22Rv1 (cell line): ENCODE data around the gene ARL10.

Experiments used
- H3K27ac ChIP-seq: fragments of 450-650 bp; 2 replicates; pipeline ENCODE4 v1.5.1; 2017
- CTCF ChIP-seq: fragments of 450-650 bp; IDR thresholded peaks from 2 replicates; pipeline ENCODE4 v1.5.1; 2017; ENCODE audit warnings: mild to moderate bottlenecking
- ZFX ChIP-seq: fragments of 450-650 bp; IDR thresholded peaks from 2 replicates; pipeline ENCODE4 v1.6.1; 2017; ENCODE audit warnings: antibody characterized with exemption, borderline replicate concordance

ARL10 gene

GRCh38 chr5:176392526-176392925, 27.2 kb downstream of the ARL10 start:
- no peak for TF ChIP-seq CTCF
- no peak for TF ChIP-seq ZFX
- H3K27ac ChIP-seq, result no peak overlapping the region

GRCh38 chr5:176394096-176394495, 28.8 kb downstream of the ARL10 start:
- TF ChIP-seq CTCF, result no peak
- TF ChIP-seq ZFX, result no peak
- no peak overlapping the region for H3K27ac ChIP-seq

DNA sequence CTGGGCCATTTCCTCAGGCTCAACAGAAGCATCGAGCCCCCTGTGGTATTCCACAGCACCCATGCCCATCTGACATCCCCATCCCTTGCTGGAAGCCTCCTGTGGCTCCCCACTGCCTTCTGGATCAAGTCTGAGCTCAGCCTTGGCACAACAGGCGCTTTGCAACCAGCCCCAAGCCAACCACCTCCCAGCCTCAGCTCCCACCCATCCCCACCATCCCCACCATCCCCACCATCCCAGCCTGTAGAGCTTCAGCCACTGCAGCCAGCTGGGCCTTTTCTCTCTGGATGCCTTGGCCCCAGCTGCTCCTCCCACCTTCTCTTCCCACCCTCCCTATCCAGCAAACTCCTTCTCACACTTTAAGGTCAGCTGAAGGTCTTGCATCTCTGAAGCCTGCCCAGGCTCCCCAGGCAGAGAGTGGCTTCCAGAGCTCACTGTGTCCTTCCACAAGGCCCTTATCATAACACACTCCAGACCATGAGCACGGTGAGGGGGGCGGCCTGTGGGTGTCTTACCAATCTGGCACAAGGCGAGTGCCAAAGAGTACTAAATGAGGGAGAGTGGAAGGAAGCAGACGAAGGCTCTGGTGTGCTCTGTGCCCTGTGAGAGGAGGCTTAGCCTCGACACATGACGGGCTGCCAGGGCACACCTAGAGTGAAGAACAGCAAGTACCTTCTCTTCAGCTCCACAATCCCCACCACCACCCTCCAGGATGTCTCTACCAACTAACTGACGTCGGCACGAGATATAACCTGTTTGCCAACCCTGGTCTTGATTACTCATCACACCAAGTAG, 29.8 kb downstream of the ARL10 start:
- no peak overlapping the region for H3K27ac ChIP-seq
- no peak for TF ChIP-seq ZFX
- TF ChIP-seq CTCF, result no peak

- no peak overlapping the region for H3K27ac ChIP-seq
- TF ChIP-seq CTCF (no peak), ZFX (no peak)
These were observed 31.0 kb downstream of the ARL10 start for GRCh38 chr5:176396330-176396729.

DNA sequence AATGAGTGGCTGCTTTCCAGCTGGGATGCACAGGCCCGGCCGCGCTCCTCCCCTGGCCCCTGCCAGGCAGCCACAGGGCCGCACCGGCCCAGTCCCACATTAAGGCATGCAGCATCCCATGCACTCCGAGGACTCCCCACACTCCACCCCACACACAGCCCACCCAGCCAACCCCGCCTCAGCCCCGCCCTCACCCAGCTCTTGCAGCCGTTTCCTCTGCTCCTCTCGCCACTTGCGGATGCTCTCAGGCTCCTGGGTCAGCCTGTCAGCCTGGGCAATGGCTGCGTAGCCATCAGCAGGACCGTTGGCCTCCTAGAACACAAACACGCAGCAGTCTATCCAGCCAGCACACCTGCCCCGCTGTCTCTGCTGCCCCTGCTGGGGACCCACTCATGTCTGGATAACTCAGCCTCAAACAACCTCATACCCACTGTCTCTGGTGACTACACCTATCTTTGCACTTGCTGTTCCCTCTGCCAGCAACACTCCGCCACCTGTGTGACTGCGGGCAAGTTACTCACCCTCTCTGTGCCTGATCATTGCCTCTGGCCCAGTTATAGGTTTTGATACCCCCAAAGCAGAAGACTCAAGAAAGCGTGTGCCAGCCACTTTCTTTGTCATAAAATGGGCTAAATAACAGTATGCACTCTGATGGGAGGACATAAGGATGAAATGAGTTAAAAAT, 32.6 kb downstream of the ARL10 start:
- H3K27ac ChIP-seq, result no peak overlapping the region
- TF ChIP-seq ZFX (no peak), CTCF (no peak)

- TF ChIP-seq CTCF, result no peak
- TF ChIP-seq ZFX, result no peak
- no peak overlapping the region for H3K27ac ChIP-seq
These were observed 35.3 kb downstream of the ARL10 start for GRCh38 chr5:176400382-176401156.
